ENCODE data around the gene ZNF831. TPM values are rescaled to one million over a fixed set of nuclear protein-coding genes. Genes with fewer than 3 reads are reported as not detected.

Gene ZNF831
- total RNA-seq, 4 donors from 2014 or later = under 0.01 to 1.8 (median 0.87) TPM

DNA sequence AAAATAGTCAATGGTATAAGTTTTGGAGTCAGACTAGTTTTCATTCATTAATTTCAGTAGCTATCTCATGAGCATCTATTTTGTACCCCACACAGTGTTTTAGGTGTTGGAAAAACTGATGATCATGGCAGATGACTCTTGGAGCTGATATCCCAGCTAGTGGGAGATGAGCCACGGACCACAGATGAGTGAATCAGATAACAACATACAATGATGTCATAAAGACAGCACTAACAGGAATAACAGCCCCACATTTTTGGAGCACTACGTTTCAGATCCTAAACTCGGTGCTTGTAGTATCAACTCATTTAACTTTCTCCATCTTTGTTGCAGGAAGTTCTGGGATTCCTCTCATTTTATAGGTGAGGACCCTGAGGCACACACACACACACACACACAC lies 69.0 kb downstream of the ZNF831 start:
- Histone ChIP-seq H3K4me1 (no peaks in the 10 kb centered on the region), H3K9me3 (no peaks in the 10 kb centered on the region), H3K36me3 (no peaks in the 10 kb centered on the region), H3K27ac (no peak overlapping the region), H3K4me3 (no peak overlapping the region), H3K27me3 (peaks cover 0 to 21% of the 10 kb centered on the region in 2 donors)
- WGBS, 2 donors = 49 to 51% methylated on average over 3 of the region's 3 CpGs
- TF ChIP-seq POLR2A (IDR thresholded peaks at IDR 0.05) (no peak), EP300 (IDR thresholded peaks at IDR 0.05) (no peak)
- TF ChIP-seq, protein P1, sequence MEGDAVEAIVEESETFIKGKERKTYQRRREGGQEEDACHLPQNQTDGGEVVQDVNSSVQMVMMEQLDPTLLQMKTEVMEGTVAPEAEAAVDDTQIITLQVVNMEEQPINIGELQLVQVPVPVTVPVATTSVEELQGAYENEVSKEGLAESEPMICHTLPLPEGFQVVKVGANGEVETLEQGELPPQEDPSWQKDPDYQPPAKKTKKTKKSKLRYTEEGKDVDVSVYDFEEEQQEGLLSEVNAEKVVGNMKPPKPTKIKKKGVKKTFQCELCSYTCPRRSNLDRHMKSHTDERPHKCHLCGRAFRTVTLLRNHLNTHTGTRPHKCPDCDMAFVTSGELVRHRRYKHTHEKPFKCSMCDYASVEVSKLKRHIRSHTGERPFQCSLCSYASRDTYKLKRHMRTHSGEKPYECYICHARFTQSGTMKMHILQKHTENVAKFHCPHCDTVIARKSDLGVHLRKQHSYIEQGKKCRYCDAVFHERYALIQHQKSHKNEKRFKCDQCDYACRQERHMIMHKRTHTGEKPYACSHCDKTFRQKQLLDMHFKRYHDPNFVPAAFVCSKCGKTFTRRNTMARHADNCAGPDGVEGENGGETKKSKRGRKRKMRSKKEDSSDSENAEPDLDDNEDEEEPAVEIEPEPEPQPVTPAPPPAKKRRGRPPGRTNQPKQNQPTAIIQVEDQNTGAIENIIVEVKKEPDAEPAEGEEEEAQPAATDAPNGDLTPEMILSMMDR (IDR thresholded peaks at IDR 0.05) = no peak
- DNase-seq (ENCODE audit: low spot score in 2 of 2) = no peak

DNA sequence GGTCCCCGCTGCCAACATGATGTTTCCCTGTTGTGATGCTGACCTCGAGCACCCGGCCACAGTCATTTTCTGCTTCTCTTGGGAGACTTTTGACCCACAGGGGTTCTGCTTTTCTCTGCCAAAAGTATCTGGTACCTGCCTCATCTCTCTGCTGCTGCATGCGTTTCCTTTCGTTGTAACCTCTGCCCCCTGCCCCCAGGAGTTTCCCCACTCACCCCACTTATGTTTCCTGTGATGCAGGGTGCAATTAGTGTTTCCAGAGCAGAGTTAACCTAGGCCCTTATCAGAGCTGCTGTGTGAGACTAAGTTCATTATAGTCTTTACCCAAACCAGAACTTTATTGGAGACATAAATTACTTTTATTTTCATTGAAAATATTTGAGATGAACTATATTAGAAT lies 71.6 kb downstream of the ZNF831 start:
- Histone ChIP-seq H3K4me1 (no peaks in the 10 kb centered on the region), H3K4me3 (no peak overlapping the region), H3K27ac (no peak overlapping the region), H3K9me3 (no peaks in the 10 kb centered on the region), H3K36me3 (no peaks in the 10 kb centered on the region), H3K27me3 (peaks cover 0 to 21% of the 10 kb centered on the region in 2 donors)
- 61 to 68% methylated on average over 5 of the region's 5 CpGs for WGBS, 2 donors
- no peak for DNase-seq (ENCODE audit: low spot score in 2 of 2)
- TF ChIP-seq EP300 (IDR thresholded peaks at IDR 0.05) (no peak), POLR2A (IDR thresholded peaks at IDR 0.05) (no peak)
- TF ChIP-seq, protein P1 (IDR thresholded peaks at IDR 0.05) = no peak

DNA sequence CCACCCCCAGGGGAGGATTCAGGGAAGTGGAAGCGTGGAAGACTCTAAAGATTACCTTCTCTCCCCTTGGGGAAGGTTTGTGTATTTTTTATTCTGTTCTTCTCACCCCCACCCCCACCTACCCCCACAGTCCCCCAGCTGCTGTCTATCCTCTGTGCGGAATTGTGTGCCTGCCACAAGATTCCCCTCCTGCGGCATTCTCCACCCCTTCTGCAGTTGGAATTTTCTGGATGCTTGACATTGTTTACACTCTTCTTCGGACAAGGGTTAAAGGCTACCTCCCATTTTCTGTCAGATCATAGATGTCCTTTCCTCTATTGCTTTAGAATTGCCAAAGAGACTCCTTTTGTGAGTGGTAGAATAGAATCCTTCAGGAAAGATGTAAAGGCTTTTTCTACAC lies 76.4 kb downstream of the ZNF831 start:
- Histone ChIP-seq H3K4me3 (no peak overlapping the region), H3K27ac (no peak overlapping the region), H3K4me1 (no peaks in the 10 kb centered on the region), H3K36me3 (no peaks in the 10 kb centered on the region), H3K27me3 (peaks cover 0 to 31% of the 10 kb centered on the region in 2 donors), H3K9me3 (no peaks in the 10 kb centered on the region)
- TF ChIP-seq, protein P1 (IDR thresholded peaks at IDR 0.05) = no peak
- no peak for TF ChIP-seq POLR2A (IDR thresholded peaks at IDR 0.05)
- TF ChIP-seq EP300 (IDR thresholded peaks at IDR 0.05) = no peak
- DNase-seq (ENCODE audit: low spot score in 2 of 2) = no peak
- WGBS, 2 donors = 49 to 56% methylated on average over 4 of the region's 4 CpGs

DNA sequence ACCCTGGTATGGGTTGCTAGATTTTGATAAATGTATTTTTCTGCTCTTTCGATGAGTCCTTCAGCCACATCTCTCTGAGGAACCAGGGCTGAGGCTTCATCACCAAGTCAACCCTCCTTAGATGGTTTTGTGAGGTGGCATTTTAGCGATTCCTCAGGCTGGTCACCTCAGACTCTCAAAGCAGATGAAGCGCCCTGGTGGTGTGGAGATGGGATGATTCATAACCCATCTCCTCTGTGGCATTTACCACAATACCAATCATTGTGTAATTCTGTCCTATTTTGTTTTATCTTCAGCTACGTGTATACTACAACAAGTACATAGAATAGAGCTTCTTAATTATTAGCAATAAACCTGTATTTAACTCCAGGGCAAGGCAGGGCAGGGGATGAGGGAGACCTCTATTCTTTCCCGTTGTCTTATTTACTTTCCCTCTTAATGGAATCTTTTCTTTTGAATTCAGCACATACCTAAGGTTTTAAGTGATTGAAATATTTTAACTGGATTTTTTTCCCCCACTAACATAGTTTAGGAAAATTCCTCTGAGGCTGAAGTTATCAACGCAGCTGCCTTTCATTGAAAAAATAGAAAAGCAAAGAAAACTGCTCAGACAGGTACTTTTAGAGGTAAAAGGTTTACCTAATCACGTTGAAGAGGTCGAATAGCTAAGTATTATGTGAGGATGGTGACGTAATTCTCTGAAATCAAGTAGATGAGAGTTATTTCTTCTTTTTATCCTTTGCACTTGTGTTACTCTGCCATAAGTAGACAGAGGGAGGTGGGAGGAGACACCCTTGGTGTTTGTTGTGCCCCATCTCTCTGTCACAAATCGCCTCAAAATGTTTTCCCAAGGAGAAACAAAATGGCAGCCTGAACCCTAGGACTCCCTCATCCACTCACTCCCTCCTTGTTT lies 79.3 kb downstream of the ZNF831 start:
- WGBS, 2 donors = 75 to 76% methylated on average over 10 of the region's 10 CpGs
- TF ChIP-seq, protein P1 (IDR thresholded peaks at IDR 0.05) = no peak
- TF ChIP-seq POLR2A (IDR thresholded peaks at IDR 0.05) (no peak), EP300 (IDR thresholded peaks at IDR 0.05) (no peak)
- peaks cover 0 to 23% of the 10 kb centered on the region in 2 donors for H3K27me3 ChIP-seq

DNA sequence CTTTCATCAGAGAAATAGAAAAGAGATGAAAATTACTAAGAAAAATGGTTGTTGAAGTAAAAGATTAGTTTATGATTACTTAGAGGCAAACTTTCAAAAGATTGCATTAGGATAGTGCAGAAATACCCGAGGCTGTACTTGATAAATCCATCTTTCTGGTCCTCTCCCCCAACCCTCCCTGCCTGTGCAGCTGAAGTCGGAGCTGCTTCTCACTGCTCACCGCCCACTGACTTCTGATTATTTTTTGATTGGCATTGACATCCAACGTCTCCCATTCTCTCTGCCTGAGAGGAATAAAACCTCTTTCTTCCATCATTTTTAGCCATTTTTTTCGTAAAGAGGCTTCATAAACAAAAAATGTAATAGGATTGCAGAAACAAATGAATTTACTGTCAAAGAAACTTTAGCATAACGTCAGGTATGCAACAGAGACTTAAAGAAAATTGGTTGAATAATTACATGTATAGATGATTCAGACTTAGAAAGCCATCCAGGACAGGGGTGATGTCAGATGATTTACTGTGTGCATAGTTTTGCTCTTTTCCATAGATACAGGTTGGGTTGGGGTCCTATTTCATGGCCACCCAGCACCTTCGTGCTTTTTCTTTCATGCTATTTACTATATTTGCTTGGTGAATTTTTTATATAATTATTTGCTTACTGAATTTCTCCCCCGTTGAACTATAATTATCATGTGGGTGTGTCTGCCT lies 83.2 kb downstream of the ZNF831 start:
- Histone ChIP-seq H3K36me3 (no peaks in the 10 kb centered on the region), H3K27ac (no peak overlapping the region), H3K4me1 (no peaks in the 10 kb centered on the region), H3K9me3 (peaks cover 0 to 8% (median 0%) of the 10 kb centered on the region in 4 donors), H3K4me3 (no peak overlapping the region), H3K27me3 (peaks cover 0 to 17% of the 10 kb centered on the region in 2 donors)
- no peak for DNase-seq (ENCODE audit: low spot score in 2 of 2)
- 56 to 61% methylated on average over 8 of the region's 8 CpGs for WGBS, 2 donors
- TF ChIP-seq EP300 (IDR thresholded peaks at IDR 0.05) (no peak), POLR2A (IDR thresholded peaks at IDR 0.05) (no peak)
- TF ChIP-seq, protein P1 (IDR thresholded peaks at IDR 0.05) = no peak

More for the DNA sequence above, 79.3 kb downstream of the ZNF831 start:
- Histone ChIP-seq H3K4me3 (no peak overlapping the region), H3K9me3 (no peaks in the 10 kb centered on the region), H3K36me3 (no peaks in the 10 kb centered on the region), H3K27ac (no peak overlapping the region), H3K4me1 (no peaks in the 10 kb centered on the region)
- no peak for DNase-seq (ENCODE audit: low spot score in 2 of 2)

Measured in tibial nerve (tissue), 4 donors.